ENCODE data around the gene PLD6. TPM values are rescaled to one million over a fixed set of nuclear protein-coding genes. Genes with fewer than 3 reads are reported as not detected.

PLD6 gene
- total RNA-seq, 1 experiment from 2014 or later, result 4.2 TPM

GRCh38 chr17:17180741-17181525, 25.2 kb downstream of the PLD6 start:
- no TSS peak for BruUV-seq (replicated peaks)
- no peaks in the 10 kb centered on the region for H3K36me3 ChIP-seq (ENCODE audit: control insufficient read depth, insufficient read depth, low read length)
- intact Hi-C loops (cut with micrococcal nuclease; ENCODE audit: unreplicated experiment), result no loop called here

GRCh38 chr17:17180141-17180603, 26.0 kb downstream of the PLD6 start:
- ATAC-seq (no peak), DNase-seq (ENCODE audit: low read depth, low spot score) (no peak)
- H3K36me3 ChIP-seq (ENCODE audit: control insufficient read depth, insufficient read depth, low read length), result no peaks in the 10 kb centered on the region
- TF ChIP-seq CTCF (IDR thresholded peaks at IDR 0.05) (no peak), REST (IDR thresholded peaks at IDR 0.05; ENCODE audit: insufficient read depth in 1 of 2, low read depth in 2 of 2, low read length in 1 of 2) (no peak), TCF7L2 (IDR thresholded peaks at IDR 0.05; ENCODE audit: low read depth, low read length) (no peak), SIN3A (IDR thresholded peaks at IDR 0.05; ENCODE audit: borderline replicate concordance, insufficient read depth, low read depth, low read length) (no peak)
- in situ Hi-C loops (cut with HindIII; ENCODE audit: low pct_unique_long_range_greater_than_20kb, low sequenced_read_pairs), result no loop called here
- ChIA-PET POLR2A (no interaction called here), CTCF (no interaction called here)
- H3K27me3 ChIP-seq (ENCODE audit: control insufficient read depth, insufficient read depth, low read length), result no peaks in the 10 kb centered on the region
- no peak overlapping the region for H3K27ac ChIP-seq (ENCODE audit: low read length)
- no peak overlapping the region for H3K4me3 ChIP-seq (ENCODE audit: low read depth in 2 of 2, low read length in 2 of 2)
- no TSS peak for BruUV-seq (replicated peaks)
- intact Hi-C loops (cut with micrococcal nuclease; ENCODE audit: unreplicated experiment), result no loop called here
- H3K9me3 ChIP-seq (ENCODE audit: control insufficient read depth, insufficient read depth, low read depth, low read length), result no peaks in the 10 kb centered on the region
- no peaks in the 10 kb centered on the region for H3K4me1 ChIP-seq (ENCODE audit: control insufficient read depth, insufficient read depth, low read length)

More at GRCh38 chr17:17180741-17181525, 25.2 kb downstream of the PLD6 start:
- ATAC-seq, result no peak
- in situ Hi-C loops (cut with HindIII; ENCODE audit: low pct_unique_long_range_greater_than_20kb, low sequenced_read_pairs), result no loop called here
- H3K4me1 ChIP-seq (ENCODE audit: control insufficient read depth, insufficient read depth, low read length), result no peaks in the 10 kb centered on the region
- no peak overlapping the region for H3K4me3 ChIP-seq (ENCODE audit: low read depth in 2 of 2, low read length in 2 of 2)
- no peaks in the 10 kb centered on the region for H3K27me3 ChIP-seq (ENCODE audit: control insufficient read depth, insufficient read depth, low read length)
- no peak for DNase-seq (ENCODE audit: low read depth, low spot score)
- TF ChIP-seq TCF7L2 (IDR thresholded peaks at IDR 0.05; ENCODE audit: low read depth, low read length) (no peak), POLR2AphosphoS5 (IDR thresholded peaks at IDR 0.05; ENCODE audit: low read depth, low read length) (no peak), REST (IDR thresholded peaks at IDR 0.05; ENCODE audit: insufficient read depth in 1 of 2, low read depth in 2 of 2, low read length in 1 of 2) (no peak), CTCF (IDR thresholded peaks at IDR 0.05) (no peak), SIN3A (IDR thresholded peaks at IDR 0.05; ENCODE audit: borderline replicate concordance, insufficient read depth, low read depth, low read length) (no peak)
- H3K9me3 ChIP-seq (ENCODE audit: control insufficient read depth, insufficient read depth, low read depth, low read length), result no peaks in the 10 kb centered on the region
- ChIA-PET CTCF (no interaction called here), POLR2A (no interaction called here)
- no peak overlapping the region for H3K27ac ChIP-seq (ENCODE audit: low read length)
